HG02588 (cell line): ENCODE data around the gene ENAM.
"Not testable (repeated sequence)": the region's sequence is repeated elsewhere in the genome, so short reads cannot be mapped to it uniquely, and the experiment has no call there.

Experiments used
- ATAC-seq: cut with Tn5 transposase; IDR thresholded peaks from one replicate; pipeline ENCODE4 v1.9.1; 2021; ENCODE audit warnings: mild to moderate bottlenecking, moderate library complexity; ENCODE audit not compliant: unreplicated experiment

Gene ENAM

GRCh38 chr4:70627620-70628019 is 924 bp upstream of the ENAM start:
- ATAC-seq, result no peak

GRCh38 chr4:70629469-70630090 is 1.0 kb downstream of the ENAM start:
- peak; percentile 74 for ATAC-seq

GRCh38 chr4:70630162-70630561 is 1.6 kb downstream of the ENAM start:
- no peak for ATAC-seq

- ATAC-seq, result no peak
Measured at GRCh38 chr4:70632028-70632427, 3.5 kb downstream of the ENAM start.

- ATAC-seq, result no peak
Measured at GRCh38 chr4:70634482-70634881, 5.9 kb downstream of the ENAM start.

GRCh38 chr4:70637239-70637913 is 8.8 kb downstream of the ENAM start:
- no peak for ATAC-seq

- ATAC-seq, result no peak
Measured at GRCh38 chr4:70640192-70640591, 11.6 kb downstream of the ENAM start.

- not testable (repeated sequence) for ATAC-seq
Measured at GRCh38 chr4:70650741-70651140, 22.2 kb downstream of the ENAM start.

GRCh38 chr4:70651864-70652506 is 23.4 kb downstream of the ENAM start:
- ATAC-seq, result no peak

- ATAC-seq, result no peak
Measured at GRCh38 chr4:70654605-70655011, 26.1 kb downstream of the ENAM start.

GRCh38 chr4:70657326-70657725 is 28.8 kb downstream of the ENAM start:
- no peak for ATAC-seq

- no peak for ATAC-seq
Measured at GRCh38 chr4:70658418-70658817, 29.9 kb downstream of the ENAM start.

GRCh38 chr4:70660106-70660505 is 31.6 kb downstream of the ENAM start:
- ATAC-seq, result no peak

- peak; percentile 77 for ATAC-seq
Measured at GRCh38 chr4:70661309-70661922, 32.9 kb downstream of the ENAM start.

GRCh38 chr4:70666369-70666768 is 37.8 kb downstream of the ENAM start, which contains the start of gene JCHAIN:
Gene JCHAIN (minus strand): TSS chr4:70666508. CDS start chr4:70666490, 18 bp downstream.
- peak; percentile 59 for ATAC-seq

- ATAC-seq, result no peak
Measured at GRCh38 chr4:70667740-70668535, 39.4 kb downstream of the ENAM start.

GRCh38 chr4:70670332-70671014 is 41.9 kb downstream of the ENAM start:
- ATAC-seq, result no peak

GRCh38 chr4:70671091-70671490 is 42.5 kb downstream of the ENAM start:
- ATAC-seq, result no peak

- no peak for ATAC-seq
Measured at GRCh38 chr4:70674191-70674590, 45.6 kb downstream of the ENAM start.

GRCh38 chr4:70674731-70675130 is 46.2 kb downstream of the ENAM start:
- no peak for ATAC-seq
